Activated T-cell treated with anti-CD3 and anti-CD28 coated beads for 24 hours (primary cell): Measurements from ENCODE around the gene DPH3.

ENCODE experiments used
- DNase-seq: peaks from one replicate; pipeline ENCODE4 v3.0.0-alpha.2; 2020; ENCODE audit warnings: low read depth

DPH3 gene

DNA sequence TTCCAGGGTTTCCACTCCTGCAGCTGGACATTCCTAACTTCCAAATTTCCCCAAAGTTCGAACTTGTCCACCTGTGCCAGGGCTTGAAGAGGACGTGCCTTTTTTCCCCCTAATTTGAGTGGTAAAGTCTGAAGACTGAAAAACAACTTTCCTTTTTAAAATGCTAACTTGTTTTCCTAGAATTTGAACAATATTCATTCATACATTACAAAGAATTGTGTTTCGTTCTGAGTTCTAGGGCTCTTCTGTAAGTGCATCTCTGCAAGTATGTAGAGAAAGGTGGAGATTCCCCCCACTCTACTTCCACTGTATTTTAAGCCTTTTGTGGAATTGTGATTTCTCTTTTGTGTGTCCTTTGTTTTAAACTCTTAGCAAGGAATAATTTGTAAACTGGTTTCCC, 9.4 kb downstream of the DPH3 start:
- DNase-seq: no peak

DNA sequence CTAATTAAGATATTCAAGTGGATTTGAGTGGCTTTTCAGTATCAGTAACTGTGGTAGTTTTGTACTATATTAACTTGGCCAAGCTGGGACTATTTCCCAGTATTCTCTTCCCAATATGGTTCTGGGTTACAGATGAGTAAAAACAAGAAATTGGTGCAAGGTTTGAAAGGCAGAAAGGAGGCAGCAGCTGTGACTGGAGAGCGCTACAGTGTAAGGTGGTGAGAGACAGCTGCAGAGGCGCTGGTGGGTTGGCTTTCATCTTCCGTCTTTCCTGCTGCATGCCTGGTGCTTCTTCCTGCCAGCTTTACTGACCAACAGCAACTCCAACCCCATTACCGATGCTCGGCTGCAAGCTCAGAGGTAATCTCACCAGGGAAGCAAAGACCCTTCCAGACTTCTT, 9.8 kb downstream of the DPH3 start:
- DNase-seq: no peak

DNA sequence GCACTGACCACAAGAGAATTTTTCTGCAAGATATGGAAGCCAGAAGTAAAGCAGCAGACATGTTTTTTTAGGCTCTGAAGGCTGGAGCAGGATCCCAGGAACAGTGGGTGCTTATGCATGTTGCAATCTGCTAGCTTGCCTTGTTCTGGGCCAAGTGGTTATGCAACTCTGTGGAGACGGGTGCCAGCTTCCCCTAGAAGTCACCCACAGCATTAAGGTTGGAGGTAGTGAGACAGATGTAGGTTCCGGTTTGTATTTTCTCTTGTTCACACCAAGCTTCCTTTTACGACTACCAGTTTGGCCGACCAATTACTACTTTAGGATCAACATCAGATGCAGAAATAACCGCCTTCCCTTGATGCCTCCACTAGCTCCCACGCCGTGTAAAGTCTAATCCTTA, 11.1 kb downstream of the DPH3 start:
- DNase-seq: no peak

DNA sequence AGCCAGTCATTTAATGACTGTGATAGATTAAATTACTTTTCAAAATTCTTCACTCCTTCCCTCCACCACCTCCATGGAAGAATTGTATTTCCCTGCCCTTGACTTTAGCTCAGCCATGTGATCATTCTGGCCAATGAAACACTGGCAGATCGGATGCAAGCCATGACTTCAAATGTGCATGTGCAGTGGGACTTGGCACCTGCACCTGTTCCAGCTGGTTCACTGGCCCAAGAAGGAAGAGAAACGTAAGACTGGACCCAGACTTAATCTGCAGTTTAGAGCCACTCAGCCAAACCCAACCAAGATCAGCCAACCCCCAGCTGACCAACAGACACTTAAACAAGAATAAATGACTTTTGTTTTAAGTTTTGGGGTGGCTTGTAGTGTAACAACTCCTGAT, 11.8 kb downstream of the DPH3 start:
- DNase-seq: no peak

DNA sequence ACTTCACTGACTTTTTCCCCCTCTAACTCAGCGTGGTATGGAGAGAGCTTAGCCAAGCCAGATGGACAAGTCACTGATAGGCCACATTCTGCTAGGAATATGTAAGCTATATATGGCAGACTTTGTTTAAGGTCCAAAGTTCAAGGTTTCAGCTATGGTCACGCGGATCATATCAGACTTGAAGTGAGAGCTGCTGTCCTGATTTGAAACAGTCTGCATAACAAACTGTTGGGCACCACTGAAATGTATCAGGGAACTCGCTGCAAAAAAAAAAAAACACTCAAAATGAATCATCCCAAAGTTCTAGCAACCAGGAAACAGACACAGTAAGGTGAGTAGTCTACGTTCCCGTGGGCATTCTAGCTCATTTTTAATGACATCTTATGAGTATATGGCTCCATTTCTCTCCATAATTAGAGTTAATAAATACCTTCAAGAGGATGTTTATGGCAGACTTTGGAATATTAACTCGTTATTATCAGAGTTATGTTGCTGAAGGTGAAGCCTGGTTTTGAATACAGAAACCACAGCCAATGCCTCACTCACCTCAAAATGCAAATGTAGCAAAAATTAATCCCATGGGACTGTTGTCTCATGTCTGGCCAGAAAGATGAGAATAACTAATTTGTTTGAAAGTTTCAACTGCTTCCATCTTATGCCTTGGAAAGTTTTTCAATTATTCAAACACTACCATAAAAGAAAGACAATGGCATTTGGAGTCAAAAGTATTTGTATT, 12.3 kb downstream of the DPH3 start:
- DNase-seq: no peak

DNA sequence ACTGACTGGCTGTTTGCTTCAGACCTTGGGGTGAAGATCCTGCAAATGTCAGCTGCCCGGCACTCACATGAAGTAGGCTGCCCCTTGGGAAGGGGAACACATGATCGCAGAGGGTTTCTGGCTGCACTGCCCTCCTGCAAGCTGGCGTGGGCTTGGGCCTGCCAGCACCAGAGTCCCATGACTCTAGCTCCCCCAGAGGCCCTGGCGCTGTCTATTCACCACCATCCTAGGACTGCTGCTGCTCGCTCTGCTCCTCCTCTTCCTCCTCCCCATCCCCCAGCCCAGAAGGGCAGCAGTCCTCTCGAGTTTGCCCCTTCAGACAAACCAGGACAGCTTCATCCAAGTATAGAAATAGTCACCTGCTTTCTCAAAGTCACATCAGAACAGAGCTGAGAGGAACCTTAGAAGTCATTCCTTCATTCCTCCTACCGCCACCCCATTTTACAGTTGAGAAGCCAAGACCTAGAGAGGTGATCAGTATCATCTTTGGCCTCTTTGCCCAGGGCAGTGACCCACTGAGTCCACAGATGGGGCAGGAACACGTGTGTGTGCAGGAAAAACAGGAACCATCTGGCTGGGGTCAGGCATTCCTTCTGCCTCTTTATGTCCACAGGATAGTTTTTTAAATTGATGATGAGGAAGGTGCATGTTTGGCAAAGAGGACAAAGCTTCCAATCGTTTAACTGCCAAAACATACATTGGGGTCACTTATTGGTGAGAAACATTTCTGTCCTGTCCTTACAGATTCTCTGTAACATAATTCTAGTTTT, 13.2 kb downstream of the DPH3 start:
- DNase-seq: no peak

DNA sequence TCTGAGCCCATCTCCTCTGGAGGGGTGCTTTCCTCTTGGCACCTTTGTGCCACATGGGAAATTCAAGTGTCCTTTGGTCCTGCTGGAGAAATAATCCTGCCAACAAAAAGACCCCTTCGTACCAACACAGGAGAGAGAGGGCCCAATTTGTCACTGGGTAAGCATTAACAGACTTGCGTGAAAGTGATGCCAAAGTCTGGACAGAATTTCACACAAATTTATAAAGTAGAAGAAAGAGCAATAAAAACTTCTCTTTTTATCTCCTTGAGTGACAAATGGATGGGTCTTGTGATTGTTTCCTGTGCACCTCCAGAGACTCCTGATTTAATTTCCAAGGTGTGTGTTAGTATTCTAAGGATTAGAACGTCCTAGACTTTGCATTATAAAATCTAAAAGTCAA, 14.9 kb downstream of the DPH3 start:
- DNase-seq: no peak

DNA sequence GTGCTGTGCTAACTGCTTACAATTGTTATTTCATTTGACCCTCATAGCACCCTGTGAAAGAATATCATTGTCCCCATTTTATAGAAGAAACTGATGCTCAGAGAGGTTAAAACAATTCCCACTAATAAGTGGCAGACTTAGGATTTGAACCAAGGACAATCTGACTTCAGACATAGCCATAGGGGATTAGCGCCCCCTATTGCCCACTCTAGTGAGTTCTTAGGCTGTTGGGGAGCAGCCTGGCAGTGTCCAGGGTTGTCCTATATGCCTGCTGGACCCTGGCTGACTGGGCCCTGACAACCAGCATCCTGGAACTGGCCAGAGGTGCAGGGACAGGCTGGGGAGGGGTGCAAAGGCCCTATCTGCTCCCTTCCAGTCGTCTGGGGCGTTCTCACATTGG, 15.4 kb downstream of the DPH3 start:
- DNase-seq: no peak

DNA sequence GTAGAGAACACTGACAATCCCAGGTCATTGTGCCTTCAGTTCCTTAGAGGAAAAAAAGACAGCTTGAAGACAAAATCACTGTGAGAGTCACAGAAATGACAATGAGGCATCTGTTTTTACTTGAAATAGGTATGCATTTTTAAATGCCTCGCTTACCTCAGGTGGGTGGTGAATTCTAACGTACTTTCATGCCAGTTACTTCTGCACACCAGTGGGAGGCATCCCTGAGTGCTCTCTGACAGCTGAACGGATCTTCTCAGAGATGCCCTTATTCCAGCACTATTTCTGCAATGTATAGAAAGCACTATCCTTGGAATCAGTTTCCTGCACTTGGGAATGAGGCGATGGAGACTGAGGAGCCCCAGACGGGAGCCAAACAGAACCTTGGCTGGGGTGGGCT, 16.2 kb downstream of the DPH3 start:
- DNase-seq: no peak

DNA sequence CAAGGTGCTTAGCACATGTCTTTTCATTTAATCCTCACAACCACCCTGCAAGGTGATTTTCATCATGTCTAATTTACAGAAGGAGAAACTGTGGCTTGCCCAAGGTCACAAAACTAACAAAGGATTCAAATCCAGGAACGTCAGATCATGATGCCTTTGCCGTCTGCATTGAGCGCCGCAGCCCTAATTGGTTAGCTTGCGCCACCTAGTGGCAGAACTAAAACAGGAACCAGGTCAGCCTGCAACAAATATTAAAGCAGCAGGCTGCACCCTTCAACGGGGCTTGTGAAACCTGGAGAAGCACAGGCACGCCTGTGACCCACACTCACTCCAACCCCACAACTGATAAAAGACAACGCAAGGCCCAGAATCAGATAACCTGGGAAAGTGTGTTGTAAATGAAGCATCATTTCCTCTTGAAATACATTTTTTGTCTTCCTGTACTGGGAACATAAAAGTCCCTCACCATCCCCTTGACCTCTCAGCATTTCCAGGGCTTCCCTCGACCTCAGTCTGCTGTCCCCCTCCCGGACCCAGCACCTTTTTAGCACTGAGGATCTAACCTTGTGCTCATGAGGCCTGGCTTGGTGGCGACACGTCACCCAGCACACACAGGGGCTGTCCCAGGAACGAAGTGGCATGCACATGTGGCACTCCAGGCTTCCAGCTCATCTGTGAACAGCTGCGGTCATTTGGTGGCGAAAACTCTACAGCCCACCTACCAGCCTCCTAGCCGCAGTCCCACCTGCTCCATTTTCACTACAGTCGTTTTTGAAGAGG, 17.3 kb downstream of the DPH3 start:
- peak; percentile 75 for DNase-seq

DNA sequence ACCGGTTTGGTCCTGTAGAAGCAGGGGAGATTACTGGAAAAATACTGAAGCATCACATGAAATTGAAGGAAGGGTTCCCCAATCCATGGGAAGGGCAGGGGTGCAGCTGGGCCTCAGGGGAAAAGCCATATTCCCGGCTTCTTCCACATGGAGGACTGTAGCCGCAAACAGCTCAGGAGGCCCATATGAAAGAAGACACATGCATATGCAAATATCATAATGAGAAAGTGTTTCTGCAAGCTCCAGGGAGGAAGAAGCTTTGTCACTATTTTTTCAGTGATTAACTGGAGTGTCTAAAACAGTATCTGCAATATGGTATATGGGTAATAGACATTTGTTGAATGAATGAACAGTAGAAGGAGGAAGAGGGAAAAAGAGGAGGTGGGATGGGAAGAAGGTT, 19.1 kb downstream of the DPH3 start:
- DNase-seq: no peak

DNA sequence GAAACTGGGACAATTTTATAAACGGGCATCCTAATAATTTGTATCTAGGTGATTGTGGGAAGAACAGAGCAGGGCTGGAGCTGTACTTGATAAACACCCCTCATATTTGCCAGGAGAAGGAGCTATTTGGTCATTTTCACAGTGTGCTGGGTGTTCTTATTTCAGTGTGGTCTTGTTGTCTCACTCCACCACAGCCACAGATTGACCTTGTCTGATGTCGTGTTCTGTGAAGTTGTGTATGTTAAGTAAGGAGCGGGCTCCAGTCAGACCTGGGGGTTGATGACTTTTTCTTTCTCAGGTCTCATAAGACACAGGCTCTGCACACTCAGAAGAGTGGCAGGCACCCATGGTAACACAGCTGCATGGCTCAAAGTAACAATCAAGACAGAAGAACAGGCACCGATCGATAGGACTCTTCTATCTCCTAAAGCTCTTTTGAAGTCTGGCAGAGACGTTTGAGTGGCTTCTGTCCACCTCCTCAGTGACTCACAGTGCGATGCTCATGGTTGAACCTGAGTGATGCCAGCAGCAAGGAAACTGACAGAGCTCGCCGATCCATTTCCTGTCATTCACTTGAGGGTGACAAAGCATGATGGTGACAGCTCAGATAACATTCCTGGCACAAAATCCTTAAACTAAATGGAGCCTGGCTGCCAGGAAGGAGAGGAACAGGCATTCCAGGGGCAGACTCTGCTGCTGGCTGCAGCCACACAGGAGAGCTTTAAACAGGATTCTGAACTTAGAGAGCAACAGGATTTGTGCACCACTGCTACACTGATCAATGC, 20.8 kb downstream of the DPH3 start:
- DNase-seq: no peak

DNA sequence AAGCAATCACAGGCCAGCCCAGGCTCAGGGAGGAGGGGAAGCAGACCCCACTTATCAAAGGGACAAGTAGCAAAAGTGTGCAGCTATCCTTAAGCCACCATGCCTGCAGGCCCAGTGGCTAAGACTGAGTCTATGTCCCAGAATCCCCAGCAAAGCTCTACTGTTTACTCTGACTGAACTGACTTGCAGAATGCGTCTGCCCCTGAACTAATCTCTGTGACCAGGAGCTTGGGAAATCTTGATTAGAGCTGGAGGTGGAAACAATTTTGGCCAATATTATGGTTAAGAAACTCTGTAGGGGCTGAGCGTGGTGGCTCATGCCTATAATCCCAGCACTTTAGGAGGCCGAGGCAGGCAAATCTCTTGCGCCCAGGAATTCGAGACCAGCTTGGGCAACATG, 22.6 kb downstream of the DPH3 start:
- no peak for DNase-seq

DNA sequence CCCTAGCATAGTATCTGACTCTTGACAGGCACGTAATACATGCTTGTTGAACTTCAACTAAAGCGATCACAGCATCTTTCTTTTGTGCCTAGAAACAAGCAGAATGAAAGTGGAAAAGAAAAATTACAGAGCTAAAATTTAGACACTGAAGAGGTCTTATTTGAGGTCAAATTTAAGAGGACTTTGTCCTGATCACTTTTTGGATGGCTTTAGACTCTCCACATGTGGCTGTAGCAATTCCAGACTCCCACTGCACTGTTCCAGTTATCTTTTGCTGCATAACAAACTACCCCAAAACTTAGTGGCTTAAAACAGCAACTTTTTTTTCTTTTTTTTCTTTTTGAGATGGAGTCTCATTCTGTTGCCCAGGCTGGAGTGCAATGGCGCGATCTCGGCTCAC, 23.5 kb downstream of the DPH3 start:
- DNase-seq: no peak

DNA sequence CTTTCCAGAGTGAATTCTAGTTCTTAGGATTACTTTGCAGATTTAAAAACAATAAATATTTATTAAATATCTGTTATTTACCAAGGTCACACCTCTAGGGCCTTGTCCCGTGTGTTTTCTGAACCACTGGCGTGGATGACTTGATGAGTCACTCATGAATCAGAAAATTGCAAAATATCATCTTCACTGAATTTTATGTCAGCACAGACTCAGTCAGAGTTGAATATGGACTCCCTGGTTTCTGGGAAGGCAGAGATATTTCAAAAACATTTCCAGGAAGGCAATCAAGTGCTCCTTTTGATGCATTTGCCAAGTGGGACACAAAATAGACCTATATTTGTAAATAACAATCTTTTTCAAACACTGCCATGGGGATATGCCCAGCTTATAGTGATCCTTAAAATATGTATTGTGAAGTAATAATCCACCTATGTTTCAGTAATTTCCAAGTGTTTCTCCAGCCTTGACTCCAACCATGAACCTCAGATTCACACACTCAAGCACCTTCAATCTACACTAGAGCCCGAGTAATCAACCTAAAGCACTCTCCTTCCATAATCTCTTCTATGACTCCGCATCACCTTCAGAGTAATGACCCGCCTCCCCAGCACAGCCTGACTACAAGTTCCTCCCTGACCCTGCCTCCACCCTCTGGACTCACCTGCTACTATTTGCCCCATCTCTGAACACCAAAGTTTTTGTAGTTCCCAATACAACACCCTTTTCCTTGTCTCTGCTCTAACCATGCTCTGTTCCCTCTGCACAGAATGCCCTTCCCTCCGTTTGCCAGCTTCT, 24.3 kb downstream of the DPH3 start:
- DNase-seq: no peak

DNA sequence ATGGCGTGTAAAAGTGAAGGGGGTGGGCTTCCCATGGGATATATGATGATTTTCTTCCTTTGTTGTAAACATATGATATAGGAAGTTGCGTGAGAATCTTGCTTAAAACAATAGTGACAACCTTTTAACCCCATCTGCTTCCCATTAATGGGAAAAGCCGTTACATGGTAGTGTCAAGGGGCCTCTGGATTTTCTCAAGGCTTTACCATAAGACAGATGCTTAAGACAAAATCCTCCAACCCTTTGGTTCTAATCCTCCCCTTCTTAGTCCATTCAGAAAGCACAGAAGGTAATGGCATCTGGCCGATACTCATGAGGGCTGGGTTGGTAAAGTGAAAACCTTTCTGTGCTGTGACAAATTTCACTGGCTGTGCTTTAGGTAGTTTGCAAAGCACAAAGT, 25.0 kb downstream of the DPH3 start:
- DNase-seq: no peak

DNA sequence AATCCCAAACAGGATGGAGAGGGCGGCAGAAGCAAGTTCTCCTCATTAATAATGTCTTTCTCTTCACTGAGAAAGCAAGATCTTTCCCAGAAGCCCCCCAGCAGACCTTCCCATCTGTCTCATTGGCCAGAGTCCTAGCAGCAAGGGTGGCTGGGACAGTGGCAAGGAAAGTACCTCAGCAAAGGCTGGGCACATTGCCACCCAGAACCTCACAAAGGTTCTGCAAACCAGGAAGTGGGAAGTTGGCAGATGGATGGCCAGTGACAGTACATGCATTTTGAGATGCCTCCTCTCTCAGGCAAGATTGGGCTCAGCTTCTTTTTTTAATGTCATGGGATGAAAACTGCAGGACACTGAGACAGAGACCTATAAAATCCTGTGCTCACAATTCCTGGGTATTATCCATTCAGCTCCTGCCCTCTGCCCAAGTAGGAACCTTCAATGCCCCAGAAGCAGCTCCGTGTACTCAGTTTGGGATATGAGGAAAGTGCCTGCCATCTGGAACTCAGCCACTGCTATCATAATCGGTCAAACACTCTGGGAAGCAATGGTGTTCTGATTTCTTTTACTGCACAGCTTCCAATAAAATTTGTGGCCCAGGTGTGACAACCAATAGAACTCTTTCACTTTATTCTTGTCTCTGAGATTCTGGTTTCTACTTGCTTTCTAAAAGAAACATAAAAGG, 25.5 kb downstream of the DPH3 start:
- no peak for DNase-seq

DNA sequence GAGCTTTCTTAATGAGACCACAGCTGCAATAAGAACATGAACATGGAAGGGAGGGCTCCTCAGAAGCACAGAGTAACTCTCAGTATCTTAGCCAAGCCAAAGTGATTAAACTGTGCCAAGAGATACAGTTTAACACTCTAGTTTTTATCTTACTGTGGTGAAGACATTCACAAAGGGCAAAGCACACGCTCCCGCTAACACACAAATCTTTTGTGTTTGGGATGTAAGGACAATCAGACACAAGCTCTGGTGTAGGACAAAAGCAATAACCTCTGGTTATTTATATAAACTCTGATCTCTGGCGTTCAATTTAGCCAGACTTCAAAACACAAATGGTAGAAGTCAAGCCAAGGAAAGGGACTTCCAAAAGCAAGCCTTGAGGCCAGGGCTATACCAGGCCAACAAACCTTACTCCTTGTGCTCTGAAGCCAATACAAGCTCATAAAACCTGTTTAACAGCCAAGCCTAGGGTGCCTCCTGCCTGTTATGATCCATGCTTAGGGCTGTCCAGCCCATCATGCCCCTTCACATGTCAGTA, 27.8 kb downstream of the DPH3 start:
- DNase-seq: no peak

DNA sequence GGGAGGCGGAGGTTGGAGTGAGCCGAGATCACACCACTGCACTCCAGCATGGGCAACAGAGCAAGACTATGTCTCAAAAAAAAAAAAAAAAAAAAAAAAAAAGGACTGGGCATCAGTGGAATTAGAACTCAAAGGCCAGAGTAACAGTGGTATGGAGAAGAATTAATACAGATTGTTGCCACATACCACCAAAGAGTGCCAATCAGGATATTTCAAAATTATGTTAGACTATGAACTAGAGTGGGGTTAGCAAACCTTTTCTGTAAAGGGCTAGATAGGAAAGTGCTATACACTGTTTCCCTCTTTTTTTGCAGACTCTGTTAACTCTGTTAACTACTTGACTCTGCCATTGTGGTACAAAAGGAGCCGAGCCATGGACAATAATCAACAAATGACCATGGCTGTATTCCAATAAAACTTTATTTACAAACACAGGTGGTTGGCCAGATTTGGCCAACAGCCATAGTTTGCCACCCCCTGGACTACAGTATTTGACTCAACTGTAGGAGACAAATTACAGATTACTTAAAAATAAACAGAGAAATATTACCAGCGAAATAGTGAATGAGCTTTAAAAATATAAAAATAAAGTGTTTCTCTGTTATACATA, 28.6 kb downstream of the DPH3 start:
- DNase-seq: no peak

DNA sequence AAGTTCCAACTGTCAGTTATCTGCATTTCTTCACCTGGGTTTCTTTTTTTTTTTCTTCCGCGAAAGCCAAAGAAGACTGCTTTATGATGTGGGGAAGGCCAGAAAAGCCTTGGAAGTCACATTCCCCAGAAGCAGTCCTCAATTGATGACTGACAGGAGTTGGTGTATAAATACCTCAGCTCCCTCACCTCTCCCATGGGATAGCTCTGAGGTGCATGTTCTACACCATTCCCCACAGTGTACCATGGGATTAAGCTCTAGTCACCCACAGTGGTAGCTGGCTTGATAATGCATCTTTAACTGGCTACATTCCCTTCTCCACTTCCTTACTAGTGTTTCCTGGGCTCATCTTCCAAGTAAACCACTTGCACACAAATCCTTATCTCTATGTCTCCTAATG, 30.5 kb downstream of the DPH3 start:
- no peak for DNase-seq
